G401.6 (cell line): ENCODE data around the gene C14orf180.
"Not testable (repeated sequence)": the region's sequence is repeated elsewhere in the genome, so short reads cannot be mapped to it uniquely, and the experiment has no call there.

ENCODE experiments used
- FAIRE-seq: peaks from 2 replicates; lab custom pipeline; 2012; peaks lifted over from hg19 to GRCh38; lab: Jason Lieb, UNC

C14orf180 gene

GRCh38 chr14:104579939-104580338 lies 375 bp downstream of the C14orf180 start:
- FAIRE-seq: not testable (repeated sequence)

GRCh38 chr14:104580961-104581360 lies 1.4 kb downstream of the C14orf180 start:
- no peak for FAIRE-seq

- FAIRE-seq: no peak
Observed at GRCh38 chr14:104581521-104581920, 2.0 kb downstream of the C14orf180 start.

GRCh38 chr14:104582005-104582404 lies 2.4 kb downstream of the C14orf180 start:
- FAIRE-seq: no peak

GRCh38 chr14:104582662-104583061 lies 3.1 kb downstream of the C14orf180 start:
- no peak for FAIRE-seq

GRCh38 chr14:104583424-104584306 lies 4.1 kb downstream of the C14orf180 start:
- no peak for FAIRE-seq

GRCh38 chr14:104584557-104584956 lies 5.0 kb downstream of the C14orf180 start:
- no peak for FAIRE-seq

- no peak for FAIRE-seq
Observed at GRCh38 chr14:104585966-104586697, 6.6 kb downstream of the C14orf180 start.

GRCh38 chr14:104586832-104587620 lies 7.5 kb downstream of the C14orf180 start:
- FAIRE-seq: no peak

- FAIRE-seq: no peak
Observed at GRCh38 chr14:104587641-104588040, 8.1 kb downstream of the C14orf180 start.

- FAIRE-seq: no peak
Observed at GRCh38 chr14:104588066-104588857, 8.7 kb downstream of the C14orf180 start.

GRCh38 chr14:104589338-104590195 lies 10.0 kb downstream of the C14orf180 start:
- FAIRE-seq: no peak

- FAIRE-seq: no peak
Observed at GRCh38 chr14:104590240-104590965, 10.8 kb downstream of the C14orf180 start.

GRCh38 chr14:104591031-104591430 lies 11.5 kb downstream of the C14orf180 start:
- FAIRE-seq: no peak

- no peak for FAIRE-seq
Observed at GRCh38 chr14:104591506-104592291, 12.1 kb downstream of the C14orf180 start.

- no peak for FAIRE-seq
Observed at GRCh38 chr14:104592292-104592672, 12.7 kb downstream of the C14orf180 start.

- no peak for FAIRE-seq
Observed at GRCh38 chr14:104592785-104593184, 13.2 kb downstream of the C14orf180 start.

- FAIRE-seq: no peak
Observed at GRCh38 chr14:104593241-104593701, 13.7 kb downstream of the C14orf180 start.

- no peak for FAIRE-seq
Observed at GRCh38 chr14:104593710-104594136, 14.2 kb downstream of the C14orf180 start.
